Lower leg skin (tissue), 3 donors: ENCODE measurements around the gene FGF18.

Experiments used
- CTCF ChIP-seq, 3 donors: fragments of 450-650 bp; IDR thresholded peaks; one replicate each; pipeline ENCODE4 v1.5.1; 2016; ENCODE audit warnings: antibody characterized with exemption in 3 of 3, mild to moderate bottlenecking in 3 of 3, moderate library complexity in 2 of 3
- POLR2A ChIP-seq, 2 donors: fragments of 450-650 bp; IDR thresholded peaks; one replicate each; pipeline ENCODE4 v1.6.1; 2016 to 2017; ENCODE audit warnings: antibody characterized with exemption in 2 of 2, mild to moderate bottlenecking in 1 of 2, moderate library complexity in 1 of 2

- no peak for TF ChIP-seq CTCF (IDR thresholded peaks at IDR 0.05)
- TF ChIP-seq POLR2A (IDR thresholded peaks at IDR 0.05): no peak
Measured at GRCh38 chr5:171400169-171400568, 19.3 kb upstream of the FGF18 start.
